ENCODE measurements around the gene BCKDHB. TPM values are rescaled to one million over a fixed set of nuclear protein-coding genes. Genes with fewer than 3 reads are reported as not detected.

Gene BCKDHB
- total and polyA plus RNA-seq, 2 experiments from 2014 or later = 32.1 to 42.7 TPM

GRCh38 chr6:80206758-80207157, 100.3 kb downstream of the BCKDHB start:
- Histone ChIP-seq H2AFZ (no peak overlapping the region), H3K4me2 (no peak overlapping the region), H3K4me3 (no peak overlapping the region), H3K9me2 (ENCODE audit: insufficient read depth) (no peaks in the 10 kb centered on the region), H3K79me2 (replicated peaks; ENCODE audit: insufficient read depth) (no peaks in the 10 kb centered on the region), H3F3A (replicated peaks; ENCODE audit: low read depth) (no peaks in the 10 kb centered on the region), H3K36me3 (ENCODE audit: insufficient read depth) (peaks cover 2% of the 10 kb centered on the region; the same call in 1 of the 2 replicates), H4K20me1 (replicated peaks; ENCODE audit: insufficient read depth) (no peaks in the 10 kb centered on the region), H3K4me1 (ENCODE audit: insufficient read depth) (peaks cover 22% of the 10 kb centered on the region), H3K27ac (ENCODE audit: low read depth) (no peak overlapping the region), H3K27me3 (ENCODE audit: insufficient read depth) (no peaks in the 10 kb centered on the region)
- Mint-ChIP-seq H3K27ac (no peak overlapping the region), H3K9me3 (no peaks in the 10 kb centered on the region), H3K4me1 (peaks cover 16% of the 10 kb centered on the region), H3K27me3 (ENCODE audit: insufficient read depth, low read depth, poor library complexity) (no peaks in the 10 kb centered on the region), H3K4me3 (no peak overlapping the region), H3K36me3 (ENCODE audit: low read depth) (no peaks in the 10 kb centered on the region)
- no peak for TF ChIP-seq STAT1 (IDR thresholded peaks at IDR 0.05; ENCODE audit: unreplicated experiment)
- TF ChIP-seq, protein P1, sequence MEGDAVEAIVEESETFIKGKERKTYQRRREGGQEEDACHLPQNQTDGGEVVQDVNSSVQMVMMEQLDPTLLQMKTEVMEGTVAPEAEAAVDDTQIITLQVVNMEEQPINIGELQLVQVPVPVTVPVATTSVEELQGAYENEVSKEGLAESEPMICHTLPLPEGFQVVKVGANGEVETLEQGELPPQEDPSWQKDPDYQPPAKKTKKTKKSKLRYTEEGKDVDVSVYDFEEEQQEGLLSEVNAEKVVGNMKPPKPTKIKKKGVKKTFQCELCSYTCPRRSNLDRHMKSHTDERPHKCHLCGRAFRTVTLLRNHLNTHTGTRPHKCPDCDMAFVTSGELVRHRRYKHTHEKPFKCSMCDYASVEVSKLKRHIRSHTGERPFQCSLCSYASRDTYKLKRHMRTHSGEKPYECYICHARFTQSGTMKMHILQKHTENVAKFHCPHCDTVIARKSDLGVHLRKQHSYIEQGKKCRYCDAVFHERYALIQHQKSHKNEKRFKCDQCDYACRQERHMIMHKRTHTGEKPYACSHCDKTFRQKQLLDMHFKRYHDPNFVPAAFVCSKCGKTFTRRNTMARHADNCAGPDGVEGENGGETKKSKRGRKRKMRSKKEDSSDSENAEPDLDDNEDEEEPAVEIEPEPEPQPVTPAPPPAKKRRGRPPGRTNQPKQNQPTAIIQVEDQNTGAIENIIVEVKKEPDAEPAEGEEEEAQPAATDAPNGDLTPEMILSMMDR (conservative IDR thresholded peaks at IDR 0.05; ENCODE audit: low read depth in 2 of 2) = no peak
- no peak for ATAC-seq
- no peak for DNase-seq (ENCODE audit: low spot score)

DNA sequence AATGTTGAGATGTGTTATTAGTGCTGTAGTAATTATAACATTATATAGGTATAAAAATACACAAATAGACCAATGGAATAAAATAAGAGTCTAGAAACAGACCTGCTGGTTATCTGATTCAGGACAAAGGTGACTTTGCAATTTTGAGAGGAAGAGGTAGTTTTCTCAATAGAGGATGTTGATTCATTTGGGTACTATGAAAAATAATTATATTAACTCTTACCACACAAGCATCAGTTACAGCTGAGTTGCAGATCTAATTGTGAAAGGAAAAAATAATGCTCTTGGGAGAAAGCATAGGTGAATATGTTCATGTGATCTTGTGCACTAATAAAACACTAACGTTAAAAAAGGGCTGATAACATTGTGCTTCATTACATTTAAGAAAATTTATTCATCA, 103.0 kb downstream of the BCKDHB start:
- Histone ChIP-seq H3K4me1 (ENCODE audit: insufficient read depth) (peaks cover 23% of the 10 kb centered on the region), H3K27me3 (ENCODE audit: insufficient read depth) (no peaks in the 10 kb centered on the region), H3K27ac (ENCODE audit: low read depth) (no peak overlapping the region), H3K4me2 (no peak overlapping the region), H3K79me2 (replicated peaks; ENCODE audit: insufficient read depth) (no peaks in the 10 kb centered on the region), H3K36me3 (ENCODE audit: insufficient read depth) (no peaks in the 10 kb centered on the region), H4K20me1 (replicated peaks; ENCODE audit: insufficient read depth) (no peaks in the 10 kb centered on the region), H3K9me2 (ENCODE audit: insufficient read depth) (no peaks in the 10 kb centered on the region), H3F3A (replicated peaks; ENCODE audit: low read depth) (no peaks in the 10 kb centered on the region), H2AFZ (no peak overlapping the region), H3K4me3 (no peak overlapping the region)
- Mint-ChIP-seq H3K4me1 (peaks cover 29% of the 10 kb centered on the region), H3K36me3 (ENCODE audit: low read depth) (no peaks in the 10 kb centered on the region), H3K9me3 (no peaks in the 10 kb centered on the region), H3K27me3 (ENCODE audit: insufficient read depth, low read depth, poor library complexity) (no peaks in the 10 kb centered on the region), H3K4me3 (no peak overlapping the region), H3K27ac (peak overlapping the region; percentile 57)
- ATAC-seq (no peak), DNase-seq (ENCODE audit: low spot score) (no peak)
- no peak for TF ChIP-seq EZH2 (IDR thresholded peaks at IDR 0.05; ENCODE audit: low read depth, unreplicated experiment)
- no peak for TF ChIP-seq JUNB (IDR thresholded peaks at IDR 0.05; ENCODE audit: unreplicated experiment)
- no peak for TF ChIP-seq STAT1 (IDR thresholded peaks at IDR 0.05; ENCODE audit: unreplicated experiment)
- no peak for TF ChIP-seq POLR2AphosphoS5 (IDR thresholded peaks at IDR 0.05; ENCODE audit: low read depth)
- TF ChIP-seq ZNF331 (CRISPR knock-in tag; IDR thresholded peaks at IDR 0.05; ENCODE audit: low read depth) = no peak
- TF ChIP-seq ZNF114 (CRISPR knock-in tag; IDR thresholded peaks at IDR 0.05) = no peak
- TF ChIP-seq NANOG (IDR thresholded peaks at IDR 0.05; ENCODE audit: borderline replicate concordance) = no peak
- TF ChIP-seq CREB1 (CRISPR knock-in tag; IDR thresholded peaks at IDR 0.05; ENCODE audit: low read depth) = no peak
- TF ChIP-seq, protein P2, sequence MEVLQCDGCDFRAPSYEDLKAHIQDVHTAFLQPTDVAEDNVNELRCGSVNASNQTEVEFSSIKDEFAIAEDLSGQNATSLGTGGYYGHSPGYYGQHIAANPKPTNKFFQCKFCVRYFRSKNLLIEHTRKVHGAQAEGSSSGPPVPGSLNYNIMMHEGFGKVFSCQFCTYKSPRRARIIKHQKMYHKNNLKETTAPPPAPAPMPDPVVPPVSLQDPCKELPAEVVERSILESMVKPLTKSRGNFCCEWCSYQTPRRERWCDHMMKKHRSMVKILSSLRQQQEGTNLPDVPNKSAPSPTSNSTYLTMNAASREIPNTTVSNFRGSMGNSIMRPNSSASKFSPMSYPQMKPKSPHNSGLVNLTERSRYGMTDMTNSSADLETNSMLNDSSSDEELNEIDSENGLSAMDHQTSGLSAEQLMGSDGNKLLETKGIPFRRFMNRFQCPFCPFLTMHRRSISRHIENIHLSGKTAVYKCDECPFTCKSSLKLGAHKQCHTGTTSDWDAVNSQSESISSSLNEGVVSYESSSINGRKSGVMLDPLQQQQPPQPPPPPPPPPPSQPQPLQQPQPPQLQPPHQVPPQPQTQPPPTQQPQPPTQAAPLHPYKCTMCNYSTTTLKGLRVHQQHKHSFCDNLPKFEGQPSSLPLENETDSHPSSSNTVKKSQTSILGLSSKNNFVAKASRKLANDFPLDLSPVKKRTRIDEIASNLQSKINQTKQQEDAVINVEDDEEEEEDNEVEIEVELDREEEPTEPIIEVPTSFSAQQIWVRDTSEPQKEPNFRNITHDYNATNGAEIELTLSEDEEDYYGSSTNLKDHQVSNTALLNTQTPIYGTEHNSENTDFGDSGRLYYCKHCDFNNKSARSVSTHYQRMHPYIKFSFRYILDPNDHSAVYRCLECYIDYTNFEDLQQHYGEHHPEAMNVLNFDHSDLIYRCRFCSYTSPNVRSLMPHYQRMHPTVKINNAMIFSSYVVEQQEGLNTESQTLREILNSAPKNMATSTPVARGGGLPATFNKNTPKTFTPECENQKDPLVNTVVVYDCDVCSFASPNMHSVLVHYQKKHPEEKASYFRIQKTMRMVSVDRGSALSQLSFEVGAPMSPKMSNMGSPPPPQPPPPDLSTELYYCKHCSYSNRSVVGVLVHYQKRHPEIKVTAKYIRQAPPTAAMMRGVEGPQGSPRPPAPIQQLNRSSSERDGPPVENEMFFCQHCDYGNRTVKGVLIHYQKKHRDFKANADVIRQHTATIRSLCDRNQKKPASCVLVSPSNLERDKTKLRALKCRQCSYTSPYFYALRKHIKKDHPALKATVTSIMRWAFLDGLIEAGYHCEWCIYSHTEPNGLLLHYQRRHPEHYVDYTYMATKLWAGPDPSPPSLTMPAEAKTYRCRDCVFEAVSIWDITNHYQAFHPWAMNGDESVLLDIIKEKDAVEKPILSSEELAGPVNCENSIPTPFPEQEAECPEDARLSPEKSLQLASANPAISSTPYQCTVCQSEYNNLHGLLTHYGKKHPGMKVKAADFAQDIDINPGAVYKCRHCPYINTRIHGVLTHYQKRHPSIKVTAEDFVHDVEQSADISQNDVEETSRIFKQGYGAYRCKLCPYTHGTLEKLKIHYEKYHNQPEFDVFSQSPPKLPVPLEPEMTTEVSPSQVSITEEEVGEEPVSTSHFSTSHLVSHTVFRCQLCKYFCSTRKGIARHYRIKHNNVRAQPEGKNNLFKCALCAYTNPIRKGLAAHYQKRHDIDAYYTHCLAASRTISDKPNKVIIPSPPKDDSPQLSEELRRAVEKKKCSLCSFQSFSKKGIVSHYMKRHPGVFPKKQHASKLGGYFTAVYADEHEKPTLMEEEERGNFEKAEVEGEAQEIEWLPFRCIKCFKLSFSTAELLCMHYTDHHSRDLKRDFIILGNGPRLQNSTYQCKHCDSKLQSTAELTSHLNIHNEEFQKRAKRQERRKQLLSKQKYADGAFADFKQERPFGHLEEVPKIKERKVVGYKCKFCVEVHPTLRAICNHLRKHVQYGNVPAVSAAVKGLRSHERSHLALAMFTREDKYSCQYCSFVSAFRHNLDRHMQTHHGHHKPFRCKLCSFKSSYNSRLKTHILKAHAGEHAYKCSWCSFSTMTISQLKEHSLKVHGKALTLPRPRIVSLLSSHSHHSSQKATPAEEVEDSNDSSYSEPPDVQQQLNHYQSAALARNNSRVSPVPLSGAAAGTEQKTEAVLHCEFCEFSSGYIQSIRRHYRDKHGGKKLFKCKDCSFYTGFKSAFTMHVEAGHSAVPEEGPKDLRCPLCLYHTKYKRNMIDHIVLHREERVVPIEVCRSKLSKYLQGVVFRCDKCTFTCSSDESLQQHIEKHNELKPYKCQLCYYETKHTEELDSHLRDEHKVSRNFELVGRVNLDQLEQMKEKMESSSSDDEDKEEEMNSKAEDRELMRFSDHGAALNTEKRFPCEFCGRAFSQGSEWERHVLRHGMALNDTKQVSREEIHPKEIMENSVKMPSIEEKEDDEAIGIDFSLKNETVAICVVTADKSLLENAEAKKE (CRISPR knock-in tag; IDR thresholded peaks at IDR 0.05) = no peak
